Subcutaneous adipose tissue (tissue), 4 donors: ENCODE measurements around the gene OMG. TPM values are rescaled to one million over a fixed set of nuclear protein-coding genes. Genes with fewer than 3 reads are reported as not detected.

Source experiments
- total RNA-seq, 4 donors: library from RNA; depleted of rRNA; stranded (reverse); fragments of >200 nt; gene quantifications; one replicate each; pipeline ENCODE4 v1.1.0, GENCODE V29; 2016

OMG gene
- total RNA-seq, 4 donors from 2014 or later = 6.5 TPM; not detected in 3

Other genes starting within 250 kb of the OMG start
- 10 to 100 TPM; 61.4 to 81.2 (median 66.6) TPM for gene NF1, start 202.3 kb downstream of the OMG start, total RNA-seq
- gene EVI2B, start 16.8 kb upstream of the OMG start, total RNA-seq = 100 to 1,000 TPM in 1 of 4 donors, 10 to 100 TPM in 3; 11.7 to 115 (median 37.3) TPM
- gene EVI2A, start 24.4 kb upstream of the OMG start, total RNA-seq = 100 to 1,000 TPM in 1 of 4 donors, 10 to 100 TPM in 2, 1 to 10 TPM in 1; 7.5 to 105 (median 29.4) TPM
- gene RAB11FIP4, start 94.4 kb upstream of the OMG start, total RNA-seq = 1 to 10 TPM in 2 of 4 donors, under 1 TPM in 2; 0.33 to 2.0 (median 1.2) TPM